Ovary (tissue), 3 donors: ENCODE data around the gene SLCO2B1.

ENCODE experiments used
- CTCF ChIP-seq, 3 donors: fragments of 450-650 bp in 2 of 3; fragments of 200-600 bp in 1 of 3; IDR thresholded peaks; one replicate each; pipeline versions ENCODE4 v1.5.1 to v1.8.0; 2016 to 2022; ENCODE audit warnings: antibody characterized with exemption in 3 of 3, mild to moderate bottlenecking in 1 of 3
- EP300 ChIP-seq: sonication (generic); formaldehyde crosslinking; IDR thresholded peaks from one replicate; pipeline ENCODE4 v1.6.1; 2017; ENCODE audit warnings: antibody characterized with exemption
- POLR2A ChIP-seq: fragments of 450-650 bp; IDR thresholded peaks from one replicate; pipeline ENCODE4 v1.6.1; 2017; ENCODE audit warnings: antibody characterized with exemption, mild to moderate bottlenecking, moderate library complexity
- donor health status: DM: no; HTN: no; CAD: no.

- TF ChIP-seq CTCF (IDR thresholded peaks at IDR 0.05) (no peak), POLR2A (no peak), EP300 (no peak)
Measured at GRCh38 chr11:75230621-75231020, 79.7 kb downstream of the SLCO2B1 start.
